ENCODE measurements around the gene CRELD1.

The CRELD1 gene

DNA sequence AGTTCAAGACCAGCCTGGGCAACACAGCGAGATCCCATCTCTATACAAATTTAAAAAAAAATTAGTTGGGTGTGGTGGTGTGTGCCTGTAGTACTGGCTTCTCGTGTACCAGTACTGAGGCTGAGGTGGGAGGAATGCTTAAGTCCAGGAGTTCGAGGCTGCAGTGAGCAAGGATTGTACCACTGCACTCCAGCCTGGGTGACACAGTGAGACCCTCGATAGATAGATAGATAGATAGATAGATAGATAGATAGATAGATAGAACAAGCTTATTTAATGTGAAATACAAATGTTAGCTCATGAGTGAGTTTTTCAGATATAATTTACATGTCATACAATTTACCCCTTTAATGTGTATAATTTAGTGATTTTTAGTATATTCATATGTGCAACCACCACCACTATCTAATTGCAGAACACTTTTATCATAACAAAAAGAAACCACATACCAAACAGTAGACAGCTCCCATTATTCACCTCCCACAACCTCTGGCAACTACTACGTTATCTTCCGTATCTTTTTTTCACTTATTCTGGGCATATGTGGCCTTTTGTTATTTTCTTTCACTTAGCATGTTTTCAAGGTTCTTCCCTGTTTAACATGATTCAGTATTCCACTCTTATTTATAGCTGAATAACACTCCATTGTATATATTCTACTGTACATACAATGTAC, 31.7 kb downstream of the CRELD1 start:
- no peak for DNase-seq

DNA sequence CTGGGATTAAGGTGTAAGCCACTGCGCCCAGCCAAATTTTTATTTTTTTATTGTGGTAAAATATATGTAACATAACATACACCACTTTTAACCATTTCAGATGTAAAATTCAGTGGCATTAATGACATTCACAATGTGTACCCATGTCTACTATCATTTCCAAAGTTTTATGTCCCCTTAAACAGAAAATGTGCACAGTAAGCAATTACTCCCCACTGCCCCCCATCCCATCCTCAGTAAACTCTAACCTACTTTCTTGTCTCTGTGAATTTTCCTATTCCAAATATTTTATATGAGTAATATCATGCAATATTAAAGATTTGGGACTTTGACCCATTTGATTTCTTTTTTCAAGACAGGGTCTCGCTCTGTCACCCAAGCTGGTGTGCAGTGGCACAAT, 33.2 kb downstream of the CRELD1 start:
- DNase-seq, result no peak

- no peak for DNase-seq
Observed at GRCh38 chr3:9969632-9970019, 36.0 kb downstream of the CRELD1 start.

DNA sequence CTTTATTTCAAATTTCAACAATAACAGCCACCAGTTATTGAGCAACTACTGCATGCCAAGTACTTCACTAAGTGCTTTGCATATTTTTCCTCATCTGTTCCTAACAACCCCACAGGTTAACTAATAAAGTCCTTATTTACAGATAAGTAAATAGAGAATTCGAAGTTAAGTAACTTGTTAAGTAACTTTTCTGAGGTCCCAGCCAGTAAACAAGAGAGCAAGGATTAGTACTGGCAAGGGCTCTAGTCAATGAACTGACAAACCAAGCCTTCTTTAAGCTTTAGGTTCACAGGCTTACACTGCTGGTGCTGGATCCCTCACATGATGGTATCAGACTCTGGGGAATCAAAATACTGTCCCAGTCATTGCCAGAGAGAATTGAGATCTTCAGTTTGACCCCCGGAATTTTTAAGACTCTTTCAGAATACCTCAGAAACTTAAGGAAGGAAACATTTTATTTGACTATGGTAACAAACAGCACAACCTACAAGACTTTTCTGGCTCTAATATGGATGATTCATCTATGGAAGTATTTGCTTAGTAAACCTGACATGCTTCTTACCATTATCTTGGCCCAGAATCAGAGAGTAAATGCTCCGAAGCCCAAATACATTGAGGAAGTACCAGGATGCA, 36.5 kb downstream of the CRELD1 start:
- peak; percentile 66 for DNase-seq

GRCh38 chr3:9976721-9977709, 43.4 kb downstream of the CRELD1 start:
- DNase-seq, result peak; percentile 94

DNA sequence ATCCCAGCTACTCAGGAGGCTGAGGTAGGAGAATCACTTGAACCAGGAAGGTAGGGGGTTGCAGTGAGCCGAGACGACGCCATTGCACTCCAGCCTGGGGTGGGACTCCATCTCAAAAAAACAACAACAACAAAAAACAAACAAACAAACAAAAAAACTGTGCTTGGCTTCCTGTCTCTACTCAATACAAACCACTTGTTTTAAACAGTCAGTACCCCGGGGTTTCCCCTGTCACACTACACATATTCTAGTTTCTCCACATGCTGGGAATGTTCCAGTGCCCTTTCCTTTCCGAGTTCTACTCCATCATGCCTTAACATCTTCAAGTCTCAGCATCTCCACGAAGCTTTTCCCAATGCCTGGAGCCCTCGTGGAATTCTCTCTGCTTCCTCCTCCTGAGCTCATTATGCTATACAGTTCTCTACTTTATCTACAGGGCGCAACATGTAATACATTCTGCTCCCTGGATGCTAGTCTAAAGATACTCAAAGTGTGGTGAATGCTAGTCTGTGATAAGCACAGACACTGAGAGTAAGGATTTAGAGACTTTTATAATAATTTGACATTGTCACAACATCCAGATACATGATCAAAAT, 45.2 kb downstream of the CRELD1 start:
- DNase-seq, result no peak

DNA sequence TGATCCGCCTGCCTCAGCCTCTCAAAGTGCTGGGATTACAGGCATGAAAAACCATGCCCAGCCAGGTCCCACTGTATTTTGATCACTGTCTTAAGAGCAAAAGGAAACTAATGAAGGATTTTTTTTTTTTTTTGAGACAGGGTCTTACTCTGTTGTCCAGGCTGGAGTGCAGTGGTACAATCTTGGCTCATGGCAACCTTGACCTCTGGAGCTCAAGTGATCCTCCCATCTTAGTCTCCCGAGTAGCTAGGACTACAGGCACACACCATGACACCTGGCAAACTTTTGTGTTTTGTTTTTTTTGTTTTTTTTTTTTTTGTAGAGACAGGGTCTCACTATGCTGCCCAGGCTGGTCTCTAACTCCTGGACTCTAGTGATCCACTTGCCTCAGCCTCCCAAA, 46.6 kb downstream of the CRELD1 start:
- DNase-seq, result no peak

DNA sequence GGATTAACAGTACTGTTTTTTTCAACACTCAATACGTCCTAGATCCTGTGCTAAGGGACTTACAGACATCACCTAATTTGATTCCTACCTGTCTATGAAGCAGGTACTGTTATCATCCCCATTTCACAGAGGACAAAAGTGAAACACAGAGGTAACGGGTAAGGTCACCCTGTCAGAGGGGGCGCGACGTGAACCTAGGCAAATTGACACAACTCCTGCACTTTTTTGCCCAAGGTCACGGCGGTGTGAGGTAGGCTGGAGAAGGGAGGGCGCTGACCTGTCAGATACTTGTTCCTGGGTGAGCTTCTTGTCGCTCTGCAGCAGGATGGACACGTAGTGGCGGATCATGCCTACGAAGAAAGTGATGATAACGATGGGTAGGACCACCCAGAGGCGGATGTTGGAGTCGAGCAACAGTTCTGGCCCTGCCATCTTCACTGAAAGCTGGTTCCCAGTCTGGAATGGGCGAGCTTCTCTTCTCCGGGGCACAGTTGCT, 52.6 kb downstream of the CRELD1 start:
- DNase-seq, result no peak

- DNase-seq, result no peak
Observed at GRCh38 chr3:9994086-9994844, 60.6 kb downstream of the CRELD1 start.
